Large intestine (tissue), 3 donors: ENCODE results near the gene SUSD5. TPM values are rescaled to one million over a fixed set of nuclear protein-coding genes. Genes with fewer than 3 reads are reported as not detected.
"Not testable (repeated sequence)": the region's sequence is repeated elsewhere in the genome, so short reads cannot be mapped to it uniquely, and the experiment has no call there.

Experiments used
- DNase-seq, 2 donors: peaks; one replicate each; pipeline versions ENCODE4 v3.0.0 to v3.0.0-alpha.2; 2013
- H3K27ac ChIP-seq: one replicate; pipeline ENCODE4 v1.5.1; 2013; ENCODE audit warnings: low read length
- H3K27me3 ChIP-seq: 2 replicates; pipeline ENCODE4 v1.6.1; 2013; ENCODE audit warnings: low read length; ENCODE audit not compliant: control insufficient read depth, insufficient read depth
- H3K36me3 ChIP-seq: 2 replicates; pipeline ENCODE4 v1.6.1; 2013; ENCODE audit warnings: low read length; ENCODE audit not compliant: control insufficient read depth, insufficient read depth
- H3K4me1 ChIP-seq: one replicate; pipeline ENCODE4 v1.6.1; 2013; ENCODE audit warnings: low read length; ENCODE audit not compliant: control insufficient read depth, insufficient read depth
- H3K4me3 ChIP-seq: one replicate; pipeline ENCODE4 v1.5.1; 2013; ENCODE audit warnings: low read length
- H3K9me3 ChIP-seq: one replicate; pipeline ENCODE4 v1.6.1; 2013; ENCODE audit warnings: mild to moderate bottlenecking, low read depth, low read length, moderate library complexity; ENCODE audit not compliant: control insufficient read depth
- WGBS: methylation state at CpG from one replicate; pipeline ENCODE4 v1.1.5; 2013; ENCODE audit warnings: low lambda C conversion rate; ENCODE audit not compliant: insufficient coverage; 5-methylcytosine and 5-hydroxymethylcytosine counted together
- polyA plus RNA-seq: library from polyadenylated mRNA; unstranded; fragments of 120-200 nt; gene quantifications from one replicate; pipeline ENCODE4 v1.2.1, GENCODE V29; 2013

The SUSD5 gene
- polyA plus RNA-seq, 1 donor = 1.2 TPM

GRCh38 chr3:33124638-33125037, 94.0 kb downstream of the SUSD5 start:
- H3K27me3 ChIP-seq = no peaks in the 10 kb centered on the region
- no peak overlapping the region for H3K27ac ChIP-seq
- WGBS = no CpG with 5 or more reads among the region's 1 CpG
- H3K4me3 ChIP-seq = no peak overlapping the region
- DNase-seq = no peak
- no peaks in the 10 kb centered on the region for H3K9me3 ChIP-seq
- peaks cover 37% of the 10 kb centered on the region for H3K36me3 ChIP-seq
- H3K4me1 ChIP-seq = no peaks in the 10 kb centered on the region

- Histone ChIP-seq H3K27me3 (no peaks in the 10 kb centered on the region), H3K36me3 (peaks cover 39% of the 10 kb centered on the region), H3K4me1 (no peaks in the 10 kb centered on the region), H3K27ac (no peak overlapping the region), H3K9me3 (no peaks in the 10 kb centered on the region), H3K4me3 (no peak overlapping the region)
- DNase-seq = no peak
- 100% methylated on average over 1 of the region's 5 CpGs for WGBS
Measured at GRCh38 chr3:33122991-33123390, 95.6 kb downstream of the SUSD5 start.

- WGBS = no CpG with 5 or more reads among the region's 3 CpGs
- no peaks in the 10 kb centered on the region for H3K27me3 ChIP-seq
- no peak overlapping the region for H3K4me3 ChIP-seq
- peaks cover 2% of the 10 kb centered on the region for H3K4me1 ChIP-seq
- H3K27ac ChIP-seq = no peak overlapping the region
- DNase-seq = no peak
- no peaks in the 10 kb centered on the region for H3K9me3 ChIP-seq
- H3K36me3 ChIP-seq = peaks cover 26% of the 10 kb centered on the region
Measured at GRCh38 chr3:33119891-33120290, 98.7 kb downstream of the SUSD5 start.

GRCh38 chr3:33117461-33117860, 101.1 kb downstream of the SUSD5 start:
- H3K36me3 ChIP-seq = peaks cover 16% of the 10 kb centered on the region
- H3K27me3 ChIP-seq = no peaks in the 10 kb centered on the region
- H3K4me3 ChIP-seq = no peak overlapping the region
- peaks cover 4% of the 10 kb centered on the region for H3K4me1 ChIP-seq
- DNase-seq = no peak
- no peaks in the 10 kb centered on the region for H3K9me3 ChIP-seq
- WGBS = no CpG with 5 or more reads among the region's 3 CpGs
- no peak overlapping the region for H3K27ac ChIP-seq

GRCh38 chr3:33115024-33115768, 103.4 kb downstream of the SUSD5 start:
- H3K36me3 ChIP-seq = peaks cover 2% of the 10 kb centered on the region
- H3K27me3 ChIP-seq = no peaks in the 10 kb centered on the region
- DNase-seq = peak in 1 of 2 donors; percentile 58
- no CpG with 5 or more reads among the region's 13 CpGs for WGBS
- no peak overlapping the region for H3K4me3 ChIP-seq
- no peaks in the 10 kb centered on the region for H3K9me3 ChIP-seq
- peak overlapping the region; percentile 8 for H3K27ac ChIP-seq
- peaks cover 4% of the 10 kb centered on the region for H3K4me1 ChIP-seq

GRCh38 chr3:33114622-33115023, 104.0 kb downstream of the SUSD5 start:
- DNase-seq = no peak
- Histone ChIP-seq H3K27me3 (no peaks in the 10 kb centered on the region), H3K36me3 (peaks cover 2% of the 10 kb centered on the region), H3K4me3 (peak overlapping the region; percentile 57), H3K9me3 (no peaks in the 10 kb centered on the region), H3K4me1 (peaks cover 4% of the 10 kb centered on the region), H3K27ac (peak overlapping the region; percentile 84)
- WGBS = 69% methylated on average over 6 of the region's 14 CpGs

GRCh38 chr3:33113772-33114621, 104.6 kb downstream of the SUSD5 start, which contains the start of gene CRTAP:
Gene CRTAP, plus strand, starts transcription at chr3:33114014. Its CDS starts 64 bp downstream, at chr3:33114078.
- peaks cover 4% of the 10 kb centered on the region for H3K4me1 ChIP-seq
- peak; percentile 94 to 96 for DNase-seq
- peak within 1 kb of the TSS; percentile 57 for H3K4me3 ChIP-seq
- no CpG with 5 or more reads among the region's 98 CpGs for WGBS
- peak within 1 kb of the TSS; percentile 84 for H3K27ac ChIP-seq
- no peaks in the 10 kb centered on the region for H3K9me3 ChIP-seq
- H3K36me3 ChIP-seq = peaks cover 2% of the 10 kb centered on the region
- no peaks in the 10 kb centered on the region for H3K27me3 ChIP-seq

- Histone ChIP-seq H3K4me3 (no peak overlapping the region), H3K36me3 (no peaks in the 10 kb centered on the region), H3K9me3 (no peaks in the 10 kb centered on the region), H3K27ac (no peak overlapping the region), H3K27me3 (no peaks in the 10 kb centered on the region), H3K4me1 (peaks cover 4% of the 10 kb centered on the region)
- no peak for DNase-seq
- 100% methylated on average over 2 of the region's 8 CpGs for WGBS
Measured at GRCh38 chr3:33111581-33111980, 107.0 kb downstream of the SUSD5 start.

- WGBS = no CpG with 5 or more reads among the region's 2 CpGs
- not testable (repeated sequence) for H3K9me3 ChIP-seq, DNase-seq, H3K4me1 ChIP-seq, H3K4me3 ChIP-seq, H3K27ac ChIP-seq, H3K27me3 ChIP-seq, H3K36me3 ChIP-seq
Measured at GRCh38 chr3:33106854-33107253, 111.8 kb downstream of the SUSD5 start.

GRCh38 chr3:33105341-33105948, 113.2 kb downstream of the SUSD5 start:
- peak in 1 of 2 donors; percentile 15 for DNase-seq
- Histone ChIP-seq H3K36me3 (no peaks in the 10 kb centered on the region), H3K9me3 (no peaks in the 10 kb centered on the region), H3K27ac (no peak overlapping the region), H3K27me3 (no peaks in the 10 kb centered on the region), H3K4me3 (no peak overlapping the region), H3K4me1 (no peaks in the 10 kb centered on the region)
- no CpG with 5 or more reads among the region's 3 CpGs for WGBS
